Loucy (cell line): ENCODE data around the gene OR2AG1.

Experiments
- H2AFZ ChIP-seq: fragments of 200-600 bp; sonication (generic); 2 replicates; pipeline ENCODE4 v1.6.0; 2016; ENCODE audit warnings: antibody characterized with exemption, mild to moderate bottlenecking, low read length, moderate library complexity
- H3F3A ChIP-seq: fragments of 200-600 bp; 2 replicates; pipeline ENCODE4 v1.6.0; 2016; ENCODE audit warnings: antibody characterized with exemption, low read depth, mild to moderate bottlenecking
- H3K27me3 ChIP-seq: fragments of 200-600 bp; sonication (generic); 2 replicates; pipeline ENCODE4 v1.6.1; 2014; ENCODE audit warnings: low read length, mild to moderate bottlenecking; ENCODE audit not compliant: insufficient read depth, poor library complexity, severe bottlenecking
- H3K36me3 ChIP-seq: fragments of 200-600 bp; sonication (generic); 2 replicates; pipeline ENCODE4 v1.6.1; 2016; ENCODE audit warnings: low read length; ENCODE audit not compliant: insufficient read depth
- H3K4me1 ChIP-seq: fragments of 200-600 bp; sonication (generic); 2 replicates; pipeline ENCODE4 v1.5.1; 2014; ENCODE audit warnings: low read length, mild to moderate bottlenecking; ENCODE audit not compliant: insufficient read depth, poor library complexity, severe bottlenecking
- H3K4me2 ChIP-seq: fragments of 200-600 bp; sonication (generic); 2 replicates; pipeline ENCODE4 v1.6.0; 2014; ENCODE audit warnings: antibody characterized with exemption, low read length, low read depth, mild to moderate bottlenecking; ENCODE audit not compliant: poor library complexity, severe bottlenecking
- H3K4me3 ChIP-seq: fragments of 200-600 bp; sonication (generic); 2 replicates; pipeline ENCODE4 v1.5.1; 2014; ENCODE audit warnings: low read length, mild to moderate bottlenecking, mixed read lengths; ENCODE audit not compliant: poor library complexity, severe bottlenecking
- H3K79me2 ChIP-seq: fragments of 200-600 bp; sonication (generic); 2 replicates; pipeline ENCODE4 v1.6.1; 2014; ENCODE audit warnings: low read length; ENCODE audit not compliant: insufficient read depth
- H3K9ac ChIP-seq: fragments of 200-600 bp; sonication (generic); 2 replicates; pipeline ENCODE4 v1.6.0; 2014; ENCODE audit warnings: mild to moderate bottlenecking, low read depth, low read length, moderate library complexity; ENCODE audit not compliant: poor library complexity, severe bottlenecking
- H3K9me2 ChIP-seq: fragments of 200-600 bp; sonication (generic); replicated peaks from 2 replicates; pipeline ENCODE4 v1.6.1; 2016; ENCODE audit warnings: low read depth, low read length, mixed read lengths
- H3K9me3 ChIP-seq: fragments of 200-600 bp; sonication (generic); 2 replicates; pipeline ENCODE4 v1.6.1; 2014; ENCODE audit warnings: mild to moderate bottlenecking, antibody characterized with exemption, low read length, low read depth; ENCODE audit not compliant: insufficient read depth
- H4K20me1 ChIP-seq: fragments of 200-600 bp; sonication (generic); 2 replicates; pipeline ENCODE4 v1.6.0; 2014; ENCODE audit warnings: antibody characterized with exemption, low read length, mild to moderate bottlenecking; ENCODE audit not compliant: insufficient read depth, poor library complexity, severe bottlenecking
- CTCF ChIP-seq: fragments of 200-600 bp; sonication (generic); conservative IDR thresholded peaks from 2 replicates; pipeline ENCODE4 v1.5.1; 2014; ENCODE audit warnings: mild to moderate bottlenecking, antibody characterized with exemption, low read length
- EZH2phosphoT487 ChIP-seq: fragments of 200-600 bp; IDR thresholded peaks from 2 replicates; pipeline ENCODE4 v1.6.1; 2018; ENCODE audit warnings: antibody characterized with exemption, mild to moderate bottlenecking, moderate library complexity, borderline replicate concordance

The OR2AG1 gene

DNA sequence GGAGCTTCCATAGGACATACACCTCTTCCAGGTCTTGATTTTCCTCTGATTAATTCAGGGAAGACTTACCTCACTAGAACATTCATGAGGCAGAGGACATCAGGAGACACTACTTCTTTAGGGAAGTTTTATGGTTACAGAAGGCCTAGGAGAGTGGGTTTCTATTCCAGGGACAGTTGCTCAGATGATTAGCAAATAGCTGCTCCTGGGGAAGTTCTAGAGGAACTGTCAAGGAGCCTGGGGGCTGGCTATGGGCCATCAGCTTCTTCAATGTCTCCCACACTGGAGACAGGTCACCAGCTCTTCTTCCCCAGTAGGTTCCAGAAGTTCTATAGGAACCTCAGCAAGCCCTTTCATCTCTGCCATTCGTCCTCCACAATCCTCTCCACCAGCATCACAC is 51.2 kb downstream of the OR2AG1 start:
- no peak overlapping the region for H2AFZ ChIP-seq
- H3K4me2 ChIP-seq = no peak overlapping the region
- no peak overlapping the region for H3K9ac ChIP-seq
- no peak overlapping the region for H3K4me3 ChIP-seq
- H3K27me3 ChIP-seq = no peaks in the 10 kb centered on the region
- no peaks in the 10 kb centered on the region for H3F3A ChIP-seq
- no peaks in the 10 kb centered on the region for H3K4me1 ChIP-seq
- no peaks in the 10 kb centered on the region for H3K9me3 ChIP-seq
- H4K20me1 ChIP-seq = no peaks in the 10 kb centered on the region
- no peaks in the 10 kb centered on the region for H3K36me3 ChIP-seq
- no peaks in the 10 kb centered on the region for H3K79me2 ChIP-seq
- H3K9me2 ChIP-seq = no peaks in the 10 kb centered on the region
- no peak for TF ChIP-seq CTCF
- TF ChIP-seq EZH2phosphoT487 = no peak
